ENCODE data around the gene FZR1.
A peak's percentile ranks its signal among the peaks of the same experiment; 100 is the strongest.

Gene FZR1

GRCh38 chr19:3474010-3474409 is 32.1 kb upstream of the FZR1 start:
- no peak for DNase-seq (ENCODE audit: low read depth)

- no peak for DNase-seq (ENCODE audit: low read depth)
Measured at GRCh38 chr19:3474614-3475013, 31.5 kb upstream of the FZR1 start.

- DNase-seq (ENCODE audit: low read depth), result no peak
Measured at GRCh38 chr19:3475449-3475848, 30.7 kb upstream of the FZR1 start.

- no peak for DNase-seq (ENCODE audit: low read depth)
Measured at GRCh38 chr19:3476830-3477229, 29.3 kb upstream of the FZR1 start.

- no peak for DNase-seq (ENCODE audit: low read depth)
Measured at GRCh38 chr19:3477506-3477905, 28.6 kb upstream of the FZR1 start.

GRCh38 chr19:3477951-3478350 is 28.2 kb upstream of the FZR1 start:
- no peak for DNase-seq (ENCODE audit: low read depth)

- DNase-seq (ENCODE audit: low read depth), result no peak
Measured at GRCh38 chr19:3478409-3479176, 27.5 kb upstream of the FZR1 start.

- DNase-seq (ENCODE audit: low read depth), result no peak
Measured at GRCh38 chr19:3479177-3479833, 26.8 kb upstream of the FZR1 start.

- no peak for DNase-seq (ENCODE audit: low read depth)
Measured at GRCh38 chr19:3479834-3480215, 26.3 kb upstream of the FZR1 start.

- DNase-seq (ENCODE audit: low read depth), result no peak
Measured at GRCh38 chr19:3480383-3481091, 25.6 kb upstream of the FZR1 start, which contains the start of gene SMIM24. Gene SMIM24, minus strand, starts transcription at chr19:3480525. Its CDS starts 62 bp downstream, at chr19:3480463.

GRCh38 chr19:3481241-3482090 is 24.6 kb upstream of the FZR1 start:
- DNase-seq (ENCODE audit: low read depth), result no peak

- no peak for DNase-seq (ENCODE audit: low read depth)
Measured at GRCh38 chr19:3482507-3483225, 23.4 kb upstream of the FZR1 start.

GRCh38 chr19:3483226-3483628 is 22.9 kb upstream of the FZR1 start, which contains the start of gene SMIM44:
Gene SMIM44, minus strand, starts transcription at chr19:3483441. Its CDS starts 38 bp downstream, at chr19:3483403.
- DNase-seq (ENCODE audit: low read depth), result no peak

GRCh38 chr19:3491396-3492119 is 14.6 kb upstream of the FZR1 start:
- no peak for DNase-seq (ENCODE audit: low read depth)

GRCh38 chr19:3492131-3492839 is 13.8 kb upstream of the FZR1 start:
- DNase-seq (ENCODE audit: low read depth), result no peak

- no peak for DNase-seq (ENCODE audit: low read depth)
Measured at GRCh38 chr19:3492919-3493318, 13.2 kb upstream of the FZR1 start.

- no peak for DNase-seq (ENCODE audit: low read depth)
Measured at GRCh38 chr19:3493651-3494050, 12.5 kb upstream of the FZR1 start.

GRCh38 chr19:3494051-3494450 is 12.1 kb upstream of the FZR1 start:
- no peak for DNase-seq (ENCODE audit: low read depth)

GRCh38 chr19:3494559-3494958 is 11.6 kb upstream of the FZR1 start:
- DNase-seq (ENCODE audit: low read depth), result peak; percentile 48

Data from activated T-cell treated with anti-CD3 and anti-CD28 coated beads for 48 hours (primary cell).